Measurements from ENCODE around the gene CFAP58. TPM values are rescaled to one million over a fixed set of nuclear protein-coding genes. Genes with fewer than 3 reads are reported as not detected.

The CFAP58 gene
- total and polyA plus RNA-seq, 2 donors (not counting 3 experiments of a cell fraction or from before 2014, with no cell fraction given) = 0.07 to 0.29 TPM

- ChIA-PET CTCF (no interaction called here), POLR2A (no interaction called here)
- dilution Hi-C loops (cut with MboI; ENCODE audit: extremely low pct_ligation_motif_present, low sequenced_read_pairs) (no loop called here), intact Hi-C loops (cut with micrococcal nuclease) (no loop called here)
- H3K9me3 ChIP-seq (replicated peaks; ENCODE audit: control insufficient read depth, insufficient read depth, low read length) = no peaks in the 10 kb centered on the region
- no peak overlapping the region for H2AFZ ChIP-seq (ENCODE audit: low read depth, low read length)
- H3K27me3 ChIP-seq (ENCODE audit: control insufficient read depth in 2 of 2, insufficient read depth in 2 of 2, low read length in 2 of 2) = no peaks in the 10 kb centered on the region
- no peak overlapping the region for H3K27ac ChIP-seq (ENCODE audit: insufficient read depth, low read depth, low read length)
- no peaks in the 10 kb centered on the region for H3K9me1 ChIP-seq (replicated peaks; ENCODE audit: control insufficient read depth, extremely low read depth, insufficient read depth, low read length)
- no peaks in the 10 kb centered on the region for H3K36me3 ChIP-seq (ENCODE audit: control insufficient read depth in 2 of 2, extremely low read depth in 1 of 2, insufficient read depth in 2 of 2, low read length in 2 of 2)
- H4K20me1 ChIP-seq (replicated peaks; ENCODE audit: control insufficient read depth, extremely low read depth, insufficient read depth, low read length) = no peaks in the 10 kb centered on the region
- no peak overlapping the region for H3K4me3 ChIP-seq (replicated peaks in 1 of 3; ENCODE audit: insufficient read depth in 1 of 3, low read depth in 1 of 3, low read length in 3 of 3)
- TF ChIP-seq POLR2AphosphoS5 (IDR thresholded peaks at IDR 0.05; ENCODE audit: insufficient read depth, low read depth, low read length) (no peak), MYC (IDR thresholded peaks at IDR 0.05; ENCODE audit: low read depth, low read length) (no peak), JUN (IDR thresholded peaks at IDR 0.05; ENCODE audit: borderline replicate concordance, insufficient read depth, insufficient read length, low read depth) (no peak), GATA2 (IDR thresholded peaks at IDR 0.05; ENCODE audit: insufficient read depth, insufficient read length, low read depth, low read length) (no peak), CTCF (IDR thresholded peaks at IDR 0.05; ENCODE audit: extremely low read depth in 1 of 2, insufficient read depth in 1 of 2, low read depth in 1 of 2, low read length in 2 of 2) (no peak), FOS (IDR thresholded peaks at IDR 0.05; ENCODE audit: borderline replicate concordance, insufficient read depth, low read length) (no peak), EZH2 (IDR thresholded peaks at IDR 0.05; ENCODE audit: borderline replicate concordance, low read depth, low read length, severe bottlenecking) (no peak), MAX (IDR thresholded peaks at IDR 0.05; ENCODE audit: insufficient read depth, insufficient read length) (no peak), POLR2A (IDR thresholded peaks at IDR 0.05; ENCODE audit: low read depth, low read length) (no peak)
- no peaks in the 10 kb centered on the region for H3K79me2 ChIP-seq (ENCODE audit: control insufficient read depth, insufficient read depth, low read length)
- H3K4me2 ChIP-seq (ENCODE audit: insufficient read depth, low read length) = no peak overlapping the region
- FAIRE-seq = no peak
- no peak overlapping the region for H3K9ac ChIP-seq (replicated peaks; ENCODE audit: extremely low read depth, insufficient read depth, low read length)
- H3K4me1 ChIP-seq (ENCODE audit: control insufficient read depth, extremely low read depth, insufficient read depth, low read length) = no peaks in the 10 kb centered on the region
- DNase-seq (ENCODE audit: low read depth, low spot score) = no peak
- BruUV-seq (replicated peaks) = no TSS peak
Measured at GRCh38 chr10:104486803-104487202, 133.2 kb downstream of the CFAP58 start.
